Nephron progenitor cell (in vitro differentiated cells): ENCODE results near the gene ARHGAP26.

Experiments used
- DNase-seq: peaks from one replicate; pipeline ENCODE4 v3.0.0; 2021
- H3K27ac Mint-ChIP-seq: 2 replicates; pipeline ENCODE4 v1.8.0; 2021; ENCODE audit warnings: mild to moderate bottlenecking, moderate library complexity, mixed read lengths
- H3K27me3 Mint-ChIP-seq: 2 replicates; pipeline ENCODE4 v1.8.0; 2021; ENCODE audit warnings: mild to moderate bottlenecking, low read depth, mixed read lengths; ENCODE audit not compliant: poor library complexity
- H3K36me3 Mint-ChIP-seq: 2 replicates; pipeline ENCODE4 v1.8.0; 2021; ENCODE audit warnings: low read depth, mixed read lengths
- H3K4me1 Mint-ChIP-seq: 2 replicates; pipeline ENCODE4 v1.8.0; 2021; ENCODE audit warnings: mixed read lengths
- H3K4me3 Mint-ChIP-seq: 2 replicates; pipeline ENCODE4 v1.8.0; 2021; ENCODE audit warnings: mild to moderate bottlenecking, moderate library complexity, mixed read lengths
- H3K9me3 Mint-ChIP-seq: 2 replicates; pipeline ENCODE4 v1.8.0; 2021; ENCODE audit warnings: mild to moderate bottlenecking, moderate library complexity, mixed read lengths
- TF ChIP-seq, protein P1 (sequence below): fragments of 200-600 bp; sonication (generic); IDR thresholded peaks from 2 replicates; pipeline ENCODE4 v1.5.0; 2021; ENCODE audit warnings: antibody characterized with exemption

The ARHGAP26 gene

DNA sequence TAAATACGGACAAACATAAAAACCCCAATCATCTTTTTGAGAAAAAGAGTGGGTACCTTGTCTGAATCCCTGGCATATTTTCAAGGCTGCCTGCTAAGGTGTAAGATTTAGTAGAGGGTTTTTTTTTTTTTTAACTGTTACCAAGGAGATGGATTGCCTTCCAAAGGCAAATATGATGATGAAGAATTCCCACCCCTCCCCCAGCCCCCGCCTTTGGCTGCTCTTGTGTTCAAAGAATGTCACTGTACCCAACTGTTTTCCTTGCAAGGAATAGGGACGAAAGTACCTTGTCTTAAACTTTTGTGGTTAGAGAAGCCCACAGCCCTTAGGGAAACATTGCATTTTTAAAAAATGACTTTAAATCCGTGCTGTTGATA is 31.3 kb downstream of the ARHGAP26 start:
- DNase-seq = no peak
- H3K36me3 Mint-ChIP-seq = no peaks in the 10 kb centered on the region
- TF ChIP-seq, protein P1, sequence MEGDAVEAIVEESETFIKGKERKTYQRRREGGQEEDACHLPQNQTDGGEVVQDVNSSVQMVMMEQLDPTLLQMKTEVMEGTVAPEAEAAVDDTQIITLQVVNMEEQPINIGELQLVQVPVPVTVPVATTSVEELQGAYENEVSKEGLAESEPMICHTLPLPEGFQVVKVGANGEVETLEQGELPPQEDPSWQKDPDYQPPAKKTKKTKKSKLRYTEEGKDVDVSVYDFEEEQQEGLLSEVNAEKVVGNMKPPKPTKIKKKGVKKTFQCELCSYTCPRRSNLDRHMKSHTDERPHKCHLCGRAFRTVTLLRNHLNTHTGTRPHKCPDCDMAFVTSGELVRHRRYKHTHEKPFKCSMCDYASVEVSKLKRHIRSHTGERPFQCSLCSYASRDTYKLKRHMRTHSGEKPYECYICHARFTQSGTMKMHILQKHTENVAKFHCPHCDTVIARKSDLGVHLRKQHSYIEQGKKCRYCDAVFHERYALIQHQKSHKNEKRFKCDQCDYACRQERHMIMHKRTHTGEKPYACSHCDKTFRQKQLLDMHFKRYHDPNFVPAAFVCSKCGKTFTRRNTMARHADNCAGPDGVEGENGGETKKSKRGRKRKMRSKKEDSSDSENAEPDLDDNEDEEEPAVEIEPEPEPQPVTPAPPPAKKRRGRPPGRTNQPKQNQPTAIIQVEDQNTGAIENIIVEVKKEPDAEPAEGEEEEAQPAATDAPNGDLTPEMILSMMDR = no peak
- no peaks in the 10 kb centered on the region for H3K9me3 Mint-ChIP-seq
- peaks cover 7% of the 10 kb centered on the region for H3K4me1 Mint-ChIP-seq
- H3K27ac Mint-ChIP-seq = no peak overlapping the region
- H3K27me3 Mint-ChIP-seq = peaks cover 1% of the 10 kb centered on the region
- no peak overlapping the region for H3K4me3 Mint-ChIP-seq

DNA sequence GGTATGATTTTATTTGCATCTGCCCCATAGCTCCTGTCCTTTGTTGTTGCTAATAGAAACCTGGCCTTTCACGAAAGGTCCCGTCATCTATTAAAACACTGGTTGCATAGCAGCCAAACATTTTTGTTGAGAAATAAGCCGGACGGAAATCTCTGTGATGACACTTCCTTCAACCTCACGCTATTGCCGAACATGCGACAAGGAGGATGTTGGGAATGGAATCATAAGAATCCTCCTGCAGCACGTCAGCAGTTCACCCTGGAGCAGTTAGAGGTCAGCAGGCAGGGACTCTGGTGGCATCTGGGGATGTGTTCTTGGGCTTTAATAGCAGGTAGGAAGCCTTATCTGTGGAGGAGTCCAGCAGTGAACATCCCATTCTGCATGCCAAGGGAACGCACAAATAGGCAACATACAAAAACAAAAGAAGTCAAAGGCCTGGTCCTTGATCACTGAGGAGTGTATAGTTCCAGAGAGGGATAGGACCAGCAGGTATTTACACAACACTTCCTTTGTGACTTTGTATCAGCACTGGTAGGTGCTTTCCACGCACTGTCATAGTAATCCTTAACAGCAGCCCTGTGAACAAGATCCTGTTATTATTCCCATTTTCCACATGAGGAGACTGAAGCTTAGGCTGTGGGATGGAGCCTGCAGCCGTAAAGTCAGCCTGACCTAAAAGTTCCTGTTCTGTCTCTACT is 33.4 kb downstream of the ARHGAP26 start:
- TF ChIP-seq, protein P1 = no peak
- Mint-ChIP-seq H3K4me1 (peaks cover 19% of the 10 kb centered on the region), H3K27ac (no peak overlapping the region)

DNA sequence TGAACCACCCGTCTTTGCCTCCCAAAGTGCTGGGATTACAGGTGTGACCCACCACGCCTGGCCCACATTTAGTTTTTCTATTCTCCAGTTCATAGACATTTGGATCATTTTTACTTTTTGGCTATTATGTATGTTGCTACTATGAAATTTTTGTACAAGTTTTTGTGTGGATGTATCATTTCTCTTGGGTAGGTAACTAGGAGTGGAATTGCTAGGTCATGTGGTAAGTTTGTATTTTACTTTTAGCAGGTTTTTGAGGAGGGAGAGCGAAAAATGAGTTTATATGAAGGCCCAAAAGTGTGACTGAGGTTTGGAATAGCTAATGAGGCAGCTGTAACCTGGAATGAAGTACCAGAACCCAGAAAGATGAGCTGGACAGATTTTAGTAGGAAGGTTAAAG is 35.2 kb downstream of the ARHGAP26 start:
- no peak overlapping the region for H3K4me3 Mint-ChIP-seq

More for the DNA sequence above, 33.4 kb downstream of the ARHGAP26 start:
- no peak overlapping the region for H3K4me3 Mint-ChIP-seq
- peaks cover 5% of the 10 kb centered on the region for H3K27me3 Mint-ChIP-seq
- H3K36me3 Mint-ChIP-seq = no peaks in the 10 kb centered on the region
- DNase-seq = no peak
- H3K9me3 Mint-ChIP-seq = no peaks in the 10 kb centered on the region

DNA sequence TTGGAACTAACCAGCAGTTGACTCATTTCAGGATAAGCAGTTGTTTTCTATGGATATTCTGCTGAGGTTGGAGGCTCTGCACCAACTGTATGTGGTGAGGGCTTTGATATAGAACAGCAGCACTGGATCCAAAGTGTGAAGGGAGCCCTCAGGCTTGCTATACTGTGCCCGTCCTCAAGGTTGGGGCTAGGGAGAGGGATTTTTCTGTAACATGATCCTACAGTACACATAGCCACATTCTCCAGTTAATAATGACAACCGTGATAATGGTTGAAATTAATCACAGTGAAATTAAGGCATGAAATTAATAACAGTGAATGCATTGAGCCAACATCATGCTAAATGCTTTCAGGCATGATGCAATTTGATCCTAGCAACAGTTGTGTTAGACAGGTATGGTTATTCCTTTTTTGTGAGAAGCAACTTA is 36.7 kb downstream of the ARHGAP26 start:
- Mint-ChIP-seq H3K4me3 (no peak overlapping the region), H3K27ac (peak overlapping the region; percentile 43), H3K27me3 (peaks cover 5% of the 10 kb centered on the region), H3K36me3 (no peaks in the 10 kb centered on the region), H3K9me3 (no peaks in the 10 kb centered on the region), H3K4me1 (peaks cover 32% of the 10 kb centered on the region)
- DNase-seq = no peak
- TF ChIP-seq, protein P1 = no peak

More for the DNA sequence above, 35.2 kb downstream of the ARHGAP26 start:
- TF ChIP-seq, protein P1 = no peak
- DNase-seq = no peak
- no peaks in the 10 kb centered on the region for H3K36me3 Mint-ChIP-seq
- peaks cover 5% of the 10 kb centered on the region for H3K27me3 Mint-ChIP-seq
- no peak overlapping the region for H3K27ac Mint-ChIP-seq
- peaks cover 25% of the 10 kb centered on the region for H3K4me1 Mint-ChIP-seq
- H3K9me3 Mint-ChIP-seq = no peaks in the 10 kb centered on the region

DNA sequence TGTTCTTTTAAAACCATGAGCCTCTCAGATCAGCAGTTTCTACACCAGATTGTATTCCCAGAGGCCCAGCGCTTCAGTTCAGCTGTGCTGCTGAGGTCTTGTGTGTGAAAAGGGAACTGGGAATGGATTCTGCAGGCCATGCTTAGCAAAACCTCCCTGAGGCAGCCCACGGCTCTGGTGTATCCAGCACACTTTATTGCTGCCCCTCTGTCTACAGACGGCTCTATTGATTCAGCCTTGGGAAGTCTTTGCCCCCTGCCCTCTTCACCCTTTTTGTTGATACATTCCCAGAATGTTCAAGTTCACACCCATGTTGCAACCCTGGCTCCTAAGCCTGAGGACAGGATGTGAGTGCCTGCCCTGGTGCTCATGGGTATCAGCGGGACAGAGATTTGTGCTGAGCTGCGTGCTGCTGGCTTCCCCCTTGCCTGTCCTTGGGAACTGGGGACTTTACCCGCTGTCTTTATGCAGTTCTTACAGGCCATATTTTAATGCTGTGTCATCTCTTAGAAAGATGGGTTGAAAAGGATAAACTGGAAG is 37.3 kb downstream of the ARHGAP26 start:
- no peaks in the 10 kb centered on the region for H3K36me3 Mint-ChIP-seq
- H3K4me1 Mint-ChIP-seq = peaks cover 31% of the 10 kb centered on the region
- H3K4me3 Mint-ChIP-seq = no peak overlapping the region
- DNase-seq = no peak
- TF ChIP-seq, protein P1 = no peak
- peak overlapping the region; percentile 43 for H3K27ac Mint-ChIP-seq
- no peaks in the 10 kb centered on the region for H3K9me3 Mint-ChIP-seq
- H3K27me3 Mint-ChIP-seq = peaks cover 5% of the 10 kb centered on the region
